VCaP (cell line): ENCODE data around the gene ADARB2.

Source experiments
- H3K27ac ChIP-seq: fragments of 450-650 bp; 2 replicates; pipeline ENCODE4 v1.5.1; 2017
- TF ChIP-seq, protein P1 (sequence below): fragments of 450-650 bp; conservative IDR thresholded peaks from 2 replicates; pipeline ENCODE4 v1.5.1; 2017; ENCODE audit warnings: mild to moderate bottlenecking, moderate library complexity

ADARB2 gene

DNA sequence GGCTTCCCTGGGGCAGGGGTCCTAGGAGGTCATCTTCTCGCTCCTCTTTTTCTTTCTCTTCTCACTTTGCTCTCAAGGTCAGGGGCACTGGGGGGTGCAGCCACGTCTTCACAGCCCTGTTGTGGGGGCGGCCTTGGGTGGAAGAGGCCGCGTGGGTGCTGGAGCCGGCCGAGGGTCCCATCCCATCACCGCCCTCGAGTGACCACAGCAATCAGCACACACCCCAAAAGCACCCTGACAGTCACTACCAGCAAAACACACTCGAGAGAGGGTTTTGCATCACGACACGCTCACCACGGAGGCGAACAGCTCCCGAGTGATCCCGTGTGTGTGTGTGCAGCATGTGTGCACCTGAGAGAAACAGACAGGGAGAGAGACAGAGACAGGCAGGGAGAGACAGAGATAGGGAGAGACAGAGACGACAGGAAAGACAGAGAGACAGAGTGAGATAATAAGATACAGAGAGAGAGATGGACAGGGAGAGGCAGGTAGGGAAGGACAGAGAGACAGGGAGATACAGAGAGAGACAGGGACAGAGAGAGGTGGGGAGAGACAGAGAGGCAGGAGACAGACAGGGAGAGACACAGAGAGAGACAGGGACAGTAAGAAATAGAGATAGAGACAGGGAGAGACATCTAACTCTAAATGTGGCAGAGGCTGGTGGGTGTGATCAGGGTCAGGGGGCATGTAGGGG, 580.3 kb downstream of the ADARB2 start:
- no peak overlapping the region for H3K27ac ChIP-seq
- TF ChIP-seq, protein P1, sequence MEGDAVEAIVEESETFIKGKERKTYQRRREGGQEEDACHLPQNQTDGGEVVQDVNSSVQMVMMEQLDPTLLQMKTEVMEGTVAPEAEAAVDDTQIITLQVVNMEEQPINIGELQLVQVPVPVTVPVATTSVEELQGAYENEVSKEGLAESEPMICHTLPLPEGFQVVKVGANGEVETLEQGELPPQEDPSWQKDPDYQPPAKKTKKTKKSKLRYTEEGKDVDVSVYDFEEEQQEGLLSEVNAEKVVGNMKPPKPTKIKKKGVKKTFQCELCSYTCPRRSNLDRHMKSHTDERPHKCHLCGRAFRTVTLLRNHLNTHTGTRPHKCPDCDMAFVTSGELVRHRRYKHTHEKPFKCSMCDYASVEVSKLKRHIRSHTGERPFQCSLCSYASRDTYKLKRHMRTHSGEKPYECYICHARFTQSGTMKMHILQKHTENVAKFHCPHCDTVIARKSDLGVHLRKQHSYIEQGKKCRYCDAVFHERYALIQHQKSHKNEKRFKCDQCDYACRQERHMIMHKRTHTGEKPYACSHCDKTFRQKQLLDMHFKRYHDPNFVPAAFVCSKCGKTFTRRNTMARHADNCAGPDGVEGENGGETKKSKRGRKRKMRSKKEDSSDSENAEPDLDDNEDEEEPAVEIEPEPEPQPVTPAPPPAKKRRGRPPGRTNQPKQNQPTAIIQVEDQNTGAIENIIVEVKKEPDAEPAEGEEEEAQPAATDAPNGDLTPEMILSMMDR = no peak

DNA sequence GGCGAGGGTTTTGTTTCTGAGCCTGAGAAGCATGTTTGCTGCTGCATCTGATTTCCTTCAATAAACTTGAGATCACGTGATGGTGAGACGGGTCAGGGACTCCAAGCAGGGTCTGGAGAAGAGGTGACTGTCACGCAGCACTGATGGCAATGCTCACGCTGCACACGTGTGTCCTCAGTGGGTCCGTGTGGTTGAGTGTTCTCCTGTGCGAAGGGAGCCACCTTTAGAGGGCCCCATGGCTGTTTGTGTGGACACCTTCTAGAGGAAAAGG, 580.8 kb downstream of the ADARB2 start:
- no peak overlapping the region for H3K27ac ChIP-seq
- TF ChIP-seq, protein P1 = no peak

DNA sequence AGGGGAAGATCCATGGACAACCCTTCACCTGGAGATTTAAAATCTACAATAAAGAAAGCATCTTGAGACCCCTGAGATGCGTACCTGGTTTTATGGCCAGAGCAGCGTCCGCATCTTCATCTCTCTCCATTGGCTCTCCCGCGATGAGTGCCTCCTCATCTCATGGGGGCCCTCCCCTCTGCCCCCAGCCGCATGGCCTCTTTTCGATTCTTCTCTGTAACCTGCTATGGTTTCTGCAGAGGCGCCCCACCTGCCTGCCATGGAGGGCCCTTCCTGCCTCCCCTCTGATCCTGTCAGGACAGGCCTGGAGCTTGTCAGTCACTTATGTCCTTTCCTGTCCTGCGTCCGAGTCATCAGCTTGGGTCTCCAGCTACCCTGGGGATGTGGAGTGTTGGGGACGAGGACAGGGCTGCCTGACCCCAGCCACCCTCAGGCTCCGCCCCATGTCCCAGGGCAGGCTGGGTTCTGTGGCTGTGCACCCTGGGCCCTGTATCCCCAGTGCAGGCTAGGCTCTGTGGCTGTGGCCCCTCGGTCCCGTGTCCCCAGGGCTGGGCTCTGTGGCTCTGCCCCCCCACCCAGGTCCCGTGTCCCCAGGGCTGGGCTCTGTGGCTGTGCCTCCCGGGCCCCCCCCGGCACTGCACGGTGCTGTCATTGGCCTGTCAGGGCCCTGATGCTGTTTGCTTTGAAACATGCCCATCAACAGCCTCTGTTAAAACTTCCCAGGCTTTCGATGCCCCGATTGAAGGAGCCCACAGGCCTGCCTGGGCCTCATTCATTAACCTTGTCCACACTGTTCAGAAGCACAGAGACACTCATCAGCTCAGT, 581.3 kb downstream of the ADARB2 start:
- H3K27ac ChIP-seq = no peak overlapping the region
- TF ChIP-seq, protein P1 = no peak

DNA sequence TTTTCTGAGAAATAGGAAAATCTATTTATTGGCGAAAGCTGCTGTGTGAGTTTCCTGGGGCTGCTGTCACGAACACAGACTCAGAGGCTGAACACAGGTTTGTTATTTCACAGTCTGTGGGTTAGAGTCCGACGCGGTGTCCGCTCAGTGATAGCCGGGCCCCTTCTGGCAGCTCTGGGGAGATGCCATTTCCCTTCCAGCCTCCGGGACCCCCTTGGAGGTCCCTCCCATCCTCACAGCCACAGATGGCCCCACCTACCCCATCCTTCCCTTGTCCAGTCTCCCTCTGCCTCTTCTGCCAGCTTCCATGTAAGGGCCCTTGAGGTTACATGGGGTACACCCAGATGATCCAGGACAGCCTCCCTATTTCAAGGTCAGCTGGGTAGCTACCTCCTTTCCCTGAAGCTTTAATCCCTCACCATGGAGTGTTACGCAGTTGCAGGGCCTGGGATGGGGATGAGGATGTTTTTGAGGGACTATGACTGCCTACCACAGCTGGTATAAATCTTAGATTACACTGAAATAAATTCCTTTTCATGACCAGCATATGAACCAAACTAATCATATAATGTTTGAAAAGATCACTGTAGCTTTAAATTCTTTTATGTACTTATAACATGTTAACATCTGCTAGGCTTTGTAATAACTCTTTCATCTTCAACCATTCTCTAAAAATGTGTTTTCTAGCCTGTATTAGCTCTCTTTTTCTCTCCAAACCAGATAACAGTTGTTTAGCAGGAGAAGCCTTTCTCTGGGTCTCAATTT, 582.6 kb downstream of the ADARB2 start:
- TF ChIP-seq, protein P1 = no peak
- no peak overlapping the region for H3K27ac ChIP-seq

DNA sequence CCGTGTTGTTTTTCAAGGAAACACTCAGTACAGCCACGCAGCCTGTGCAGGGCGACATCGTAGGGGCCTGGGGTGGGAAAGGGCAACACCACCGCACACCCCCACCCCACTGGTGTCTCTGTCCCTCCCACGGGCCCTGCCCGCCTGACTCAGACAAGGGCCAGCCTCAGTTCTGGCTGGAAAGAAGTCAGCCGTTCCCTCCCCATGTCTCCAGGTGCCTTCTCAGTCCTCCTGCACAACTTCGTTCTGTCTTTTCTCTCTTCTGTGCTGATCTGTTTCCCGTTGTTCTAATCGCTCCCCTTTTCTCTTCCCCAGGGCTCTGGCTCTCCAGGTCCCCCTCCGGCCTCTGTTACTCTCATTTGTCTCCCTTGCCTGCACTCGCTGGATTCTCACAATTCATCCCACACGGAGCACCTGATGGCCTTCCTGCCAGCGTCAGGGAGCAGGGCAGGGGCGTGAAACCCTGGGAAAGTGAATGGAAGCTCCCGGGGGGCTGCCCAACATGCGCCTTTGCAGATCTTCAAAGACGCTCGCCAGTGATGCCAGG, 583.4 kb downstream of the ADARB2 start:
- TF ChIP-seq, protein P1 = no peak
- no peak overlapping the region for H3K27ac ChIP-seq

DNA sequence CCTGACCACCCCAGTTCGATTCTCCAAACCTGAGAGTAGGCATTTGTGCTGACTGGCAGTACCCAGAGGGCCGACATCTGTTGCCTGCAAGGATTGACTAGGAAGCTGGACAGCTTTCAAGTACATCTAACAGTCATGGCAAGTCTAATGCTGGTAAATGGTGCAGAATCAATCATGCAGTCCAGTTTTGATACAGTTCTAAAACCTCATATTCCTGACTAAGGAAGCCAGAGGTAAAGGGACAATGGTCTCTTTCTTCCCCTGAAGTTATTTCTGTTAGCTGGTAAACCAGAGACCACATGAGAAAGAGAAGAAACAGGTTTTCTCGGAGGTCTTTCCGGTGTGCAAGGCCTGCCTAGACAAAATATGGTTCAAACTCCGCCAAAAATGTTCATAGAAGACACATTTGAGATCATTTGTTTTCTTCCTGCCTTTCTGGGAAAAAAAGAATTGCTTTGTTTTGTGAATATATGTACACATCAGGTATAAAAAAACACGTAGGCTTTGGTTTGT, 584.0 kb downstream of the ADARB2 start:
- TF ChIP-seq, protein P1 = no peak

More for the DNA sequence above, 584.0 kb downstream of the ADARB2 start:
- H3K27ac ChIP-seq = no peak overlapping the region
